Breast epithelium (tissue), 4 donors: ENCODE results near the gene SIRPA. TPM values are rescaled to one million over a fixed set of nuclear protein-coding genes. Genes with fewer than 3 reads are reported as not detected.

Experiments used
- DNase-seq, 2 donors: peaks; one replicate each; pipeline ENCODE4 v3.0.0-alpha.2; 2019; ENCODE audit warnings: low spot score in 2 of 2
- H3K27ac ChIP-seq, 2 donors: fragments of 200-600 bp; sonication (generic) in 1 of 2; one replicate each; pipeline ENCODE4 v1.5.1; 2016 to 2019; ENCODE audit warnings: mild to moderate bottlenecking in 1 of 2
- H3K27me3 ChIP-seq, 2 donors: fragments of 200-600 bp; sonication (generic) in 1 of 2; one replicate each; pipeline versions ENCODE4 v1.5.1 to v1.6.0; 2017 to 2019; ENCODE audit warnings: control low read depth in 1 of 2, mild to moderate bottlenecking in 1 of 2
- H3K36me3 ChIP-seq: fragments of 200-600 bp; one replicate; pipeline ENCODE4 v1.5.1; 2019
- H3K4me1 ChIP-seq, 2 donors: fragments of 200-600 bp; sonication (generic); one replicate each; pipeline ENCODE4 v1.5.1; 2016 to 2019; ENCODE audit warnings: control low read depth in 1 of 2
- H3K4me3 ChIP-seq, 3 donors: fragments of 200-600 bp; sonication (generic); 1 replicate in 2 of 3; 2 replicates in 1 of 3; pipeline ENCODE4 v1.5.1; 2016 to 2019; ENCODE audit warnings: mild to moderate bottlenecking in 3 of 3, moderate library complexity in 2 of 3
- H3K9me3 ChIP-seq, 2 donors: fragments of 200-600 bp; sonication (generic) in 1 of 2; one replicate each; pipeline ENCODE4 v1.5.1; 2016 to 2019; ENCODE audit warnings: control low read depth in 1 of 2
- CTCF ChIP-seq, 3 donors: fragments of 450-650 bp; IDR thresholded peaks; one replicate each; pipeline ENCODE4 v1.5.1; 2016 to 2017; ENCODE audit warnings: antibody characterized with exemption in 3 of 3, mild to moderate bottlenecking in 3 of 3, moderate library complexity in 3 of 3
- POLR2A ChIP-seq: fragments of 450-650 bp; IDR thresholded peaks from one replicate; pipeline ENCODE4 v1.6.1; 2016; ENCODE audit warnings: antibody characterized with exemption, mild to moderate bottlenecking, moderate library complexity
- POLR2AphosphoS5 ChIP-seq, 3 donors: sonication (generic); formaldehyde crosslinking; IDR thresholded peaks; one replicate each; pipeline ENCODE4 v1.6.1; 2017; ENCODE audit warnings: antibody characterized with exemption in 3 of 3
- intact Hi-C: fragments of 100-400 bp; cut with DNase I; formaldehyde crosslinking; loops from one replicate; pipeline ENCODE4 v1.15.1; 2023; ENCODE audit warnings: low total_unique reads
- total RNA-seq, 3 donors: library from RNA; depleted of rRNA; stranded (reverse); fragments of >200 nt; gene quantifications; one replicate each; pipeline ENCODE4 v1.1.0, GENCODE V29; 2016

Gene SIRPA
- total RNA-seq, 3 donors from 2014 or later: 42.3 to 64.6 (median 53.9) TPM

GRCh38 chr20:1928782-1929181 lies 33.6 kb downstream of the SIRPA start:
- Histone ChIP-seq H3K4me3 (no peak overlapping the region), H3K27ac (no peak overlapping the region), H3K9me3 (no peaks in the 10 kb centered on the region), H3K4me1 (no peaks in the 10 kb centered on the region), H3K36me3 (no peaks in the 10 kb centered on the region), H3K27me3 (no peaks in the 10 kb centered on the region)
- no peak for DNase-seq
- intact Hi-C loops: no loop called here
- TF ChIP-seq CTCF (IDR thresholded peaks at IDR 0.05): no peak
- TF ChIP-seq POLR2A: no peak
- TF ChIP-seq POLR2AphosphoS5 (IDR thresholded peaks at IDR 0.05): no peak

GRCh38 chr20:1929460-1929859 lies 34.3 kb downstream of the SIRPA start:
- Histone ChIP-seq H3K4me1 (no peaks in the 10 kb centered on the region), H3K36me3 (no peaks in the 10 kb centered on the region), H3K27me3 (no peaks in the 10 kb centered on the region), H3K4me3 (no peak overlapping the region), H3K9me3 (no peaks in the 10 kb centered on the region), H3K27ac (no peak overlapping the region)
- intact Hi-C loops: no loop called here
- TF ChIP-seq CTCF (IDR thresholded peaks at IDR 0.05): no peak
- TF ChIP-seq POLR2A: no peak
- TF ChIP-seq POLR2AphosphoS5 (IDR thresholded peaks at IDR 0.05): no peak
- DNase-seq: no peak

- no peak overlapping the region for H3K27ac ChIP-seq
Measured at GRCh38 chr20:1930165-1930564, 35.0 kb downstream of the SIRPA start.

GRCh38 chr20:1931830-1932229 lies 36.6 kb downstream of the SIRPA start:
- no peak for TF ChIP-seq CTCF (IDR thresholded peaks at IDR 0.05)
- no peak for TF ChIP-seq POLR2AphosphoS5 (IDR thresholded peaks at IDR 0.05)
- no peak for TF ChIP-seq POLR2A
- H3K27ac ChIP-seq: no peak overlapping the region
- no peak overlapping the region for H3K4me3 ChIP-seq
- no peak for DNase-seq
- intact Hi-C loops: no loop called here
- H3K9me3 ChIP-seq: no peaks in the 10 kb centered on the region
- no peaks in the 10 kb centered on the region for H3K36me3 ChIP-seq
- H3K4me1 ChIP-seq: no peaks in the 10 kb centered on the region
- no peaks in the 10 kb centered on the region for H3K27me3 ChIP-seq

More at GRCh38 chr20:1930165-1930564, 35.0 kb downstream of the SIRPA start:
- Histone ChIP-seq H3K4me3 (no peak overlapping the region), H3K4me1 (no peaks in the 10 kb centered on the region), H3K36me3 (no peaks in the 10 kb centered on the region), H3K27me3 (no peaks in the 10 kb centered on the region), H3K9me3 (no peaks in the 10 kb centered on the region)
- no peak for TF ChIP-seq CTCF (IDR thresholded peaks at IDR 0.05)
- no peak for TF ChIP-seq POLR2A
- no peak for TF ChIP-seq POLR2AphosphoS5 (IDR thresholded peaks at IDR 0.05)
- DNase-seq: no peak
- intact Hi-C loops: no loop called here

GRCh38 chr20:1932971-1933370 lies 37.8 kb downstream of the SIRPA start:
- H3K4me1 ChIP-seq: no peaks in the 10 kb centered on the region
- TF ChIP-seq CTCF (IDR thresholded peaks at IDR 0.05): no peak
- no peak for TF ChIP-seq POLR2A
- TF ChIP-seq POLR2AphosphoS5 (IDR thresholded peaks at IDR 0.05): no peak
- DNase-seq: no peak
- H3K27ac ChIP-seq: peak overlapping the region in 1 of 2 donors; percentile 75
- intact Hi-C loops: no loop called here
- H3K4me3 ChIP-seq: no peak overlapping the region
- H3K9me3 ChIP-seq: no peaks in the 10 kb centered on the region
- no peaks in the 10 kb centered on the region for H3K36me3 ChIP-seq
- H3K27me3 ChIP-seq: no peaks in the 10 kb centered on the region
